MM.1S (cell line): Measurements from ENCODE around the gene SLC35B4.

Source experiments
- DNase-seq: peaks from one replicate; pipeline ENCODE4 v3.0.0-alpha.2; 2015
- H2AFZ ChIP-seq: fragments of 300-600 bp; sonication (generic); 2 replicates; pipeline ENCODE4 v1.6.0; 2016; ENCODE audit warnings: antibody characterized with exemption, low read length
- H3F3A ChIP-seq: fragments of 300-600 bp; sonication (generic); 2 replicates; pipeline ENCODE4 v1.6.1; 2016; ENCODE audit warnings: mild to moderate bottlenecking, antibody characterized with exemption, low read length, moderate library complexity, mixed read lengths; ENCODE audit not compliant: insufficient read depth
- H3K27ac ChIP-seq: fragments of 300-600 bp; sonication (generic); 2 replicates; pipeline ENCODE4 v1.5.1; 2016; ENCODE audit warnings: mild to moderate bottlenecking, low read length
- H3K27me3 ChIP-seq: fragments of 300-600 bp; sonication (generic); replicated peaks from 2 replicates; pipeline ENCODE4 v1.6.0; 2016; ENCODE audit warnings: low read length; ENCODE audit not compliant: insufficient read depth
- H3K36me3 ChIP-seq: fragments of 300-600 bp; sonication (generic); replicated peaks from 2 replicates; pipeline ENCODE4 v1.6.1; 2016; ENCODE audit warnings: mild to moderate bottlenecking, low read length, mixed read lengths; ENCODE audit not compliant: insufficient read depth
- H3K4me1 ChIP-seq: fragments of 300-600 bp; sonication (generic); 2 replicates; pipeline ENCODE4 v1.6.1; 2016; ENCODE audit warnings: low read length, mixed read lengths
- H3K4me2 ChIP-seq: fragments of 300-600 bp; sonication (generic); 2 replicates; pipeline ENCODE4 v1.6.0; 2016; ENCODE audit warnings: low read depth, low read length
- H3K4me3 ChIP-seq: fragments of 300-600 bp; sonication (generic); 2 replicates; pipeline ENCODE4 v1.5.1; 2016; ENCODE audit warnings: low read length, mixed read lengths
- H3K79me2 ChIP-seq: fragments of 300-600 bp; sonication (generic); 2 replicates; pipeline ENCODE4 v1.6.1; 2016; ENCODE audit warnings: mixed run types, low read length, mixed read lengths
- H3K9ac ChIP-seq: fragments of 300-600 bp; sonication (generic); 2 replicates; pipeline ENCODE4 v1.6.1; 2016; ENCODE audit warnings: low read length, mixed read lengths
- H3K9me2 ChIP-seq: fragments of 300-600 bp; sonication (generic); replicated peaks from 2 replicates; pipeline ENCODE4 v1.6.1; 2016; ENCODE audit warnings: mild to moderate bottlenecking, low read length, mixed read lengths; ENCODE audit not compliant: insufficient read depth
- H3K9me3 ChIP-seq: fragments of 300-600 bp; sonication (generic); replicated peaks from 2 replicates; pipeline ENCODE4 v1.6.1; 2016; ENCODE audit warnings: mild to moderate bottlenecking, low read length, mixed read lengths; ENCODE audit not compliant: insufficient read depth
- H4K20me1 ChIP-seq: fragments of 300-600 bp; sonication (generic); 2 replicates; pipeline ENCODE4 v1.6.1; 2016; ENCODE audit warnings: mild to moderate bottlenecking, low read length, moderate library complexity, mixed read lengths; ENCODE audit not compliant: insufficient read depth
- EZH2 ChIP-seq: fragments of 300-600 bp; sonication (generic); optimal IDR thresholded peaks from 2 replicates; pipeline ENCODE3; 2017; ENCODE audit warnings: low read depth, mild to moderate bottlenecking, antibody characterized with exemption, low read length, mixed read lengths
- EZH2phosphoT487 ChIP-seq: fragments of 300-600 bp; sonication (generic); IDR thresholded peaks from 2 replicates; pipeline ENCODE4 v1.6.1; 2018; ENCODE audit warnings: antibody characterized with exemption, low read length
- TF ChIP-seq, protein P1 (sequence below): fragments of 300-600 bp; sonication (generic); IDR thresholded peaks from 2 replicates; pipeline ENCODE4 v1.5.1; 2016; ENCODE audit warnings: antibody characterized with exemption, low read length, mixed read lengths

The SLC35B4 gene

DNA sequence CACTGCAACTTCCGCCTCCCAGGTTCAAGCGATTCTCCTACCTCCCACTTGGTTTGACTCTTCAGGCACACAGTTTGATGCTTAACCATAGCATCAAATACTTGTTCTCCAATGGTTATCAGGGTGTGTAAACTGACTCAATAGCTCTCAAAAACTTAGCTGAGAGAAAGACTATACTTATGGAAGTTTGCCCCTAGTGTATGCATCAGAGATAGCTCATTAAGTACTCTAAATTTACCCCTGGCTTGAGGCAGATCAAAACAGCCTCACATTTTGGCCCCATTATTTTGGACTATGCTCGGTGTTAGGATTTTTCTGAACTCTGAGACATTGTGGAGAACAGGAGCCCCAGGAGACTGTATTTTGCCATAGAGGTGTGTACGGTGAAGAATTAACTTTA, 40.8 kb upstream of the SLC35B4 start:
- no peak overlapping the region for H2AFZ ChIP-seq
- H3K27ac ChIP-seq: no peak overlapping the region
- no peaks in the 10 kb centered on the region for H3K9me2 ChIP-seq
- H3F3A ChIP-seq: no peaks in the 10 kb centered on the region
- no peak overlapping the region for H3K4me2 ChIP-seq
- H3K4me1 ChIP-seq: no peaks in the 10 kb centered on the region
- H3K9ac ChIP-seq: no peak overlapping the region
- H3K9me3 ChIP-seq: no peaks in the 10 kb centered on the region
- no peaks in the 10 kb centered on the region for H4K20me1 ChIP-seq
- no peaks in the 10 kb centered on the region for H3K27me3 ChIP-seq
- TF ChIP-seq, protein P1, sequence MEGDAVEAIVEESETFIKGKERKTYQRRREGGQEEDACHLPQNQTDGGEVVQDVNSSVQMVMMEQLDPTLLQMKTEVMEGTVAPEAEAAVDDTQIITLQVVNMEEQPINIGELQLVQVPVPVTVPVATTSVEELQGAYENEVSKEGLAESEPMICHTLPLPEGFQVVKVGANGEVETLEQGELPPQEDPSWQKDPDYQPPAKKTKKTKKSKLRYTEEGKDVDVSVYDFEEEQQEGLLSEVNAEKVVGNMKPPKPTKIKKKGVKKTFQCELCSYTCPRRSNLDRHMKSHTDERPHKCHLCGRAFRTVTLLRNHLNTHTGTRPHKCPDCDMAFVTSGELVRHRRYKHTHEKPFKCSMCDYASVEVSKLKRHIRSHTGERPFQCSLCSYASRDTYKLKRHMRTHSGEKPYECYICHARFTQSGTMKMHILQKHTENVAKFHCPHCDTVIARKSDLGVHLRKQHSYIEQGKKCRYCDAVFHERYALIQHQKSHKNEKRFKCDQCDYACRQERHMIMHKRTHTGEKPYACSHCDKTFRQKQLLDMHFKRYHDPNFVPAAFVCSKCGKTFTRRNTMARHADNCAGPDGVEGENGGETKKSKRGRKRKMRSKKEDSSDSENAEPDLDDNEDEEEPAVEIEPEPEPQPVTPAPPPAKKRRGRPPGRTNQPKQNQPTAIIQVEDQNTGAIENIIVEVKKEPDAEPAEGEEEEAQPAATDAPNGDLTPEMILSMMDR: peak; percentile 33
- TF ChIP-seq EZH2: no peak
- no peak for TF ChIP-seq EZH2phosphoT487
- no peaks in the 10 kb centered on the region for H3K36me3 ChIP-seq
- no peak overlapping the region for H3K4me3 ChIP-seq
- DNase-seq: no peak
- no peaks in the 10 kb centered on the region for H3K79me2 ChIP-seq

- no peak overlapping the region for H3K4me2 ChIP-seq
- no peak overlapping the region for H3K4me3 ChIP-seq
- TF ChIP-seq EZH2phosphoT487 (no peak), EZH2 (no peak)
- TF ChIP-seq, protein P1: no peak
These were observed 39.7 kb upstream of the SLC35B4 start for GRCh38 chr7:134356421-134356936.

DNA sequence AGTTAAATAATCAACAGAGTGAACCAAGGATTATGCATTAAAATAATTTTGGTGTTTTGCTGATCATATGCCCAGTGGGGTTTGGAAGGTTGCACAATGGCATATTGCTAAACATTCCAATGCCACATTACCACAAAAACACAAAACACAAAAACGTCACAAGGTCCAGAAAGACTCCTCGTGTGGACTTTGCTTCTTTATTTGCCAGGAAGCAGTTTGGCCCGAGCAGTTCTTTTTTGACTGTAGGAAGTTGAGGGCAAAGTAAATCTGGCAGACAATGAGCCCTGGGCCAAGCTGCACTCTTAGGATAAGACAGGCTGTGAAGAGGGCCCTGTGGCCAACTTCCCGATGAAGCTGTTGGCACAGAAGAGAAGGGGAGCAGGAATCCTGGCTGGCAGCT, 39.2 kb upstream of the SLC35B4 start:
- H3K27me3 ChIP-seq: no peaks in the 10 kb centered on the region
- no peaks in the 10 kb centered on the region for H3K4me1 ChIP-seq
- no peaks in the 10 kb centered on the region for H4K20me1 ChIP-seq
- H3K9me2 ChIP-seq: no peaks in the 10 kb centered on the region
- no peak overlapping the region for H2AFZ ChIP-seq
- no peak overlapping the region for H3K27ac ChIP-seq
- no peak overlapping the region for H3K4me2 ChIP-seq
- no peaks in the 10 kb centered on the region for H3K36me3 ChIP-seq
- no peaks in the 10 kb centered on the region for H3K9me3 ChIP-seq
- no peak for DNase-seq
- H3F3A ChIP-seq: no peaks in the 10 kb centered on the region
- TF ChIP-seq, protein P1: no peak
- TF ChIP-seq EZH2phosphoT487: no peak
- TF ChIP-seq EZH2: no peak
- no peak overlapping the region for H3K4me3 ChIP-seq
- H3K79me2 ChIP-seq: no peaks in the 10 kb centered on the region
- no peak overlapping the region for H3K9ac ChIP-seq

More at GRCh38 chr7:134356421-134356936, 39.7 kb upstream of the SLC35B4 start:
- Histone ChIP-seq H3K27me3 (no peaks in the 10 kb centered on the region), H3F3A (no peaks in the 10 kb centered on the region), H3K79me2 (no peaks in the 10 kb centered on the region), H3K9ac (no peak overlapping the region), H4K20me1 (no peaks in the 10 kb centered on the region), H3K4me1 (no peaks in the 10 kb centered on the region), H3K36me3 (no peaks in the 10 kb centered on the region), H3K9me2 (no peaks in the 10 kb centered on the region), H3K9me3 (no peaks in the 10 kb centered on the region), H3K27ac (no peak overlapping the region), H2AFZ (no peak overlapping the region)
- no peak for DNase-seq
